ENCODE measurements around the gene ITGA5.
A peak's percentile ranks its signal among the peaks of the same experiment; 100 is the strongest.

The ITGA5 gene

DNA sequence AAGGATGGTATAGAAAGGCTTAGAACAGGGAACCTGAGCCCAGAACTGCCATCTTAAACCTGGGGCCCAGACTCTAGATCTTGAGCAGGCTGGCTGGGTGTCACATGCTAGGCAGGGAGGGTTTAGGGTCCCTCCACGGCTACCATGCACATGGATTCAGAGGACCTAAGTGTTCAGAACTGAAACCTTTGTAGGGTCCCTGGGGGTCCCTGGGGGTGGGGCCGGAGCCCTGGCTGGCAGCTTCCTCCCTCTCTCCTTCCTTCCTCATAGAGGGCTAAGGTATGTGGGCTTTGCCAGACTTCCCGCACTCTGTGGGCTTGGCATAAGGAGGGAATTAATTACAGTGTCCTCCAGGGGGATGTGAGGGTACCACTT, 29.9 kb downstream of the ITGA5 start:
- TF ChIP-seq ZFX (IDR thresholded peaks at IDR 0.05; ENCODE audit: borderline replicate concordance) = no peak
- TF ChIP-seq CTCF (IDR thresholded peaks at IDR 0.05) = no peak
- H3K27ac ChIP-seq = peak overlapping the region; percentile 99

DNA sequence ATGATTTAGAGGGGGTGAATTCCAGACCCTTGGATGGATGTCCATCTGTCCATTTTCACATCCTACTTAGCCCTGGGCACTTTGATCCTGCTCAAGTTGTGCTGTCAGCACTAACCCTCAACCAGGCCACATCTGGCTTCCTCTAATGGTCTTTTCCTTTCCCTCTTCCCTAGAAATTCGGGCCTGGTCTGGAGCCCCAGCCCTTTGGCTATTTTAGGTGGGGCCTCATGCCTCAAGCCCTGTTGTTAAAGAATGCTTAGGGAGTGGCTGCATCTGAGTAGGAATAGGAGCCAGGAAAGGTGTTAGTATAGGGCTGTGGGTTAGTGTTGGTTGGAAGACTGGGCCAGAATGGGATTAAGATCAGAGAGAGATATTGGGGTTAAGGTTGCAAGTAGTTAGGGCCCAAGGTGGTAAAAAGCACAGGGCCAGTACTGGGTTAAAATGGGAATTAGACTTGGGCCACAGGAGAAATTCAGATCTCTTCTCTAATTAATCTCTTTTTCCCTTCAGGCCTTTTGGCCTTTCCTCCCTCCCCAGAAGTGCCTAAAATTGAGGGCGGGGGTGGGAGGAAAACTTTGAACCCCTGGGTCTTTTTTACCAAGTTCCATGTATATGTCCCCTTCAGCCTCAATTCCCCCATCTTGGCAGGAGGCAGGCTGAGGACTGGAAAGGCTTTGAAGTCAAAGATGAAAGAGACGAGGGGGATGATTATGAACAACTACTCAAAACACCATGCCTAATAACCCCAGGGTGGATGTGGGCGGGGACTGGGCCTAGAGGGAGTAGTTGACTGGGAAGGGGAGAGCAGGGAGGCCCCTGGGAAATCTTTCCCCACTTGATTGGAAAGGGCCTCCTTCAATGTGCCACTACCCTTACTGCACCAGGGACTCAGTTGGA, 30.6 kb downstream of the ITGA5 start:
- peak overlapping the region; percentile 99 for H3K27ac ChIP-seq
- TF ChIP-seq ZFX (IDR thresholded peaks at IDR 0.05; ENCODE audit: borderline replicate concordance) = no peak
- no peak for TF ChIP-seq CTCF (IDR thresholded peaks at IDR 0.05)

DNA sequence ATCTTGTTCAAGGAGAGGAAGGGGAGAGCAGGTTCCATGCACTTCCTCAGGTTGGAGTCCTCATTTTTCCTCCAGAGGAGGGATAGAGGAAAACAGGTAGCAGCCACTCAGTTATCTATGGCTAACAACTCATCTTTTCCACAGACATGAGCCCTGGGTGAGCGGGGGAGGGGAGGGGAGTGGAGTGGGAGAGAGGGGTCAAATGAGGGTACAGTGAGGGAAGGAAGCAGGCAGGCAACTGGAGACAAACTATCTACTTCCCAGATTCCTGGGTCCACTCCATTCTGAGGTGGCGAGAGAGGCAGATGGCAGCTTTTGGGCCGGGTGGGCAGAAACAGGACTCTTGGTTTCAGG, 32.0 kb downstream of the ITGA5 start:
- peak overlapping the region; percentile 99 for H3K27ac ChIP-seq
- no peak for TF ChIP-seq CTCF (IDR thresholded peaks at IDR 0.05)
- no peak for TF ChIP-seq ZFX (IDR thresholded peaks at IDR 0.05; ENCODE audit: borderline replicate concordance)

DNA sequence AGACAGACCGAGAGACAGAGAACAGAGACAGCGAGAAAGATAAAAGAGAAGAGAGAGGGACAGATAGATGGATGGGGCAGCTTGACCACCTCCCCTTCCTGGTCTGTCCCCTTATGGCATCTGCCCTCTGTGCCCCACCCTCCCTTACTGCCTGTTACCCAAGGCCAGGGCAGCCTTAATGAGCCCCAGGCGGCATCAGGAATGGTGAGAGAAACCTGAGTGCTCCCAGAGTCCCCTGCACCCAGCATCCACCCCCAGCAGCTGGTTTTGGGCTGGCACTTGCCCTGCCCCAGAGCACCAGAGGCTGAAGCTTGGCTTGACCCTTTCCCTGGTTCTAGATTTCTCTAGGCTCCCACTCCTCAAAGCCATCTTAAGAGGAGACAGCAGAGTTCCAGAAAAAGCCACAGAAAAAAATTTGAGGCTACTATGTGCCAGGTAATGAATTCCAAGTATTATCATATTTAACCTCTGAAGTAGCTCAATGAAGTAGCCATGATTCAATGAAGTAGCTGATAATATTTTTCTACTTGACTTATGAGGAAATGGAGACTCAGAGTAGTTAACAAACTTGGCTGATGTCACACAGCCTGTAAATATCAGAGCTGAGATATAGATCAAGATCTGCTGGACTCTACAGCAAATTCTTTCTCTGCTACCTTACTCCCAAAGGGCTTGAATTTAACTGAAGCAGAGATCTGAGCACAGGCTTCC, 32.5 kb downstream of the ITGA5 start:
- no peak for TF ChIP-seq ZFX (IDR thresholded peaks at IDR 0.05; ENCODE audit: borderline replicate concordance)
- TF ChIP-seq CTCF (IDR thresholded peaks at IDR 0.05) = no peak
- H3K27ac ChIP-seq = peak overlapping the region; percentile 99

DNA sequence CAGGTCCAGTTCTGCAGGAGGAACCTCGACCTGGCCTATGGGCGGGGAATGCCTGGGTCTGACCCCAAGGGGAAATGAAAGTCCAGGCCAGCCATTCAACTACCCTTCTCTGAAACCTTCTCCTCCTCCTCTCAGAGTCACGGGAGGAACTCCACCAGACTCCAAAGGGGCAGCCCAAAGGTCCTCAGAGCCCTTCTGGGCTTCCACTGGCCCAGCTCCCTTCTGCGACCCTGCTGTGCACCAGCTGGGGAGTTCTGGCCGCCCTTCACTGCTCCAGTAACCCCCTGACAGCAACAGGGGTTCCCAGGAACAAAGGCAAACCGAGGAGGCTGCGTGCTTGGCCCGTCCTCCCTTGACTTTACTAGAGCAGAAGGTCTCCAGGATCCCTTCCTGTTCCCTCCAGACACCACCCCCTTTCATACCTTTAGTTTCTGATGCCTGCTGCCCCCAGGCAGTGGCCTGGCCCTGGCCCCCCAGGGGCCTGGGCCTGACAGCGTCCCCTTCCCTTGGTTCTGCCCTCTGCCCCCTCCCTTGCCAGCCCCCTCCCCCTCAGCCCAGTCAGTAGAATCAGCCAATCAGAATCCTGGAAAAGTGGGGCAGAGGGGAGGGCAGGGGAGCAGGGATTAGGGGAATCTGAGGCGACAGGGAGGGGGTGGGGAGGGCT, 33.7 kb downstream of the ITGA5 start:
- no peak for TF ChIP-seq ZFX (IDR thresholded peaks at IDR 0.05; ENCODE audit: borderline replicate concordance)
- TF ChIP-seq CTCF (IDR thresholded peaks at IDR 0.05) = no peak
- H3K27ac ChIP-seq = peak overlapping the region; percentile 99

DNA sequence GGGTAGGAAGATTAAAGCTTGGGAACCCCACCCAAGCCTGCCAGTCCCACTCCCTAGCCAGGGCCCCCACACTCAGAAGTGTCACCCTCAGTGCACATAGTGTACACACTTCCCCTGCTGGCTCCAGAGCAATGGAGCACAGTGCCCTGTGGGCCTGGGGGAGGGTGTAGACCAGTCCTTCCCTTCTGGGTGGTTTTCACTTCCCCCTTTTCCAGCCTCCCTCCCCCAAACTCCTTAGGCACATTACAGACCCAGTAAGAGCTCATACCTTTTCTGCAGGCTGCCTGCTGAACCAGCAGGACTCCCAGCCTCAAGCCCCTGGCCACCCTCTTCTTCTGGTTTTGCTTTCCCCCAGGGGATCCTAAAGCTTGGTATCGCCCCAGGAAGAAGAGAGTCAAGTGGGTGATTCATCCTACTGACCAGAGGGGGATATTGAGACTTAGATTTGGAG, 34.5 kb downstream of the ITGA5 start, which contains the start of gene ZNF385A:
Gene ZNF385A (minus strand): TSS at position 143 of the 451 bp plus-strand sequence. CDS start 219 bp downstream, outside the sequence.
- peak within 1 kb of the TSS; percentile 99 for H3K27ac ChIP-seq

More for the DNA sequence above, 34.5 kb downstream of the ITGA5 start, which contains the start of gene ZNF385A:
- TF ChIP-seq CTCF (IDR thresholded peaks at IDR 0.05) = no peak
- no peak for TF ChIP-seq ZFX (IDR thresholded peaks at IDR 0.05; ENCODE audit: borderline replicate concordance)
